ENCODE results near the gene RAD51D.
A peak's percentile ranks its signal among the peaks of the same experiment; 100 is the strongest.
"Not testable (repeated sequence)": the region's sequence is repeated elsewhere in the genome, so short reads cannot be mapped to it uniquely, and the experiment has no call there.

Gene RAD51D

GRCh38 chr17:35065880-35066279 lies 53.8 kb downstream of the RAD51D start:
- no peak for DNase-seq (ENCODE audit: low spot score)

DNA sequence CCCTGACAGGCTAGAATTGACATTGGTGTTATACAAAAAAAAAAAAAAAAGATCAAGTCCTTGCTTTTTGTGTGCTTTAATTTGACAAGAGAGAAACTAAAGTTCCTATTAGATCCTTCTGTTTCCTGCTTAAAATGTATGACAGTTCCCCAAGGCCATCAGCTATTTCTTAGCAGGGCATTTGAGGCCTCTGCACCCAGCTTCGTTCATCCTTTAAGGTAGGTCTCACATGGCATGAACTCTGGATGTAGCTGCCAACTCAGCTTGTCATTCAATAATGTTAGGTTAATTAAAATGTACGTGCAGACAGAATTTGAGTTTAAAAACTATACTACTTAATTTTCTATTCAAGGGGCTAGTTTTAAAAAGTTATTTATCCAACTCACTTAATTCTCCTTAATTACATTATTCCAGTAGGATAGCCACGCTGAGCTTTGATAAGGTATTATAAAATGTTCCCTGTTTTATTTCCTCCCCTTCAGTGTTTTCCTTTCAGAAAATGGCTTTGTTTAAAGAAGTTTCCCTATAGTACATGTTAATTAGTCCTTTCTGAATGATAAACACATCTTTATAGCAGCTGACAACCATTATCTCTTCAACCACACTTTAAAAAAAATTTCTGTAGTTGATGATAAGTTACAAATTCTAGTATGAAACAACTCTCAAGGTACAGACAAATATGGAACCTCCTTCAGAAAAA lies 55.0 kb downstream of the RAD51D start:
- no peak for DNase-seq (ENCODE audit: low spot score)

DNA sequence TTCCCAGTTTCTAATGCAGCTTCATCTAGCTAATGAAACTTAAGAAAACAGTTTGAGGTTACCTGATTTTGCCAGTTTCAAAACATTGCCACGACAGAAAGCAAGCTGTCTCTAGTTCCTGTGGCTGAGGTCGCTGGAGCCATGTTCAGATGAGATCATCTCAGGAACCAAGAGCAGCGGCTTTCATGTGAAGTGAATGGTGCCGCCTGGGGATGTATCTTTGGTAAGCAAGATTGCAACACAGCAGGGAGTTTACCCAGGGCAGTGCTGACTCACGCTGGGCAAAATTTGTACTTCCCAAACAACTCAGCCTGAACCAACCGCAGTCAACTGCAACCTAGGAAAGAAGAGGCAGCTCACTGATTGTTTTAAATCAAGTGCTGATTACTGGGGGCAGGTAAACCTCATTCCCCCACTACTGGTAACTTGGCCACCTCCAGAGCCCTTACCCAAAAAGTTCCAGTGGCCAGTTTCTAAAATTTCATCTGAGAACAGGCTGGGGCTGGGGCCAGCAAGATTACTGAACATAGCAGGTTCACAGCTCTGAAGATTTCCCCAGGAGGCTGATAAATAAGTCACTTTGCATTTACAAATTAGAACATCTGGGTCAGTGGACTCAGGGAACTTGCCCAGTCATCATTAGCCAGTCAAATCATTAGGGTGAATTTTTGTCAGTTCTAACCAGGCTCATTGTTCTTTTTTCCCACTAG lies 56.0 kb downstream of the RAD51D start, which contains the start of gene RFFL:
Gene RFFL, minus strand, starts transcription at position 194 of the 710 bp plus-strand sequence. CDS start 37,154 bp downstream, outside the sequence.
- peak; percentile 98 for DNase-seq (ENCODE audit: low spot score)

DNA sequence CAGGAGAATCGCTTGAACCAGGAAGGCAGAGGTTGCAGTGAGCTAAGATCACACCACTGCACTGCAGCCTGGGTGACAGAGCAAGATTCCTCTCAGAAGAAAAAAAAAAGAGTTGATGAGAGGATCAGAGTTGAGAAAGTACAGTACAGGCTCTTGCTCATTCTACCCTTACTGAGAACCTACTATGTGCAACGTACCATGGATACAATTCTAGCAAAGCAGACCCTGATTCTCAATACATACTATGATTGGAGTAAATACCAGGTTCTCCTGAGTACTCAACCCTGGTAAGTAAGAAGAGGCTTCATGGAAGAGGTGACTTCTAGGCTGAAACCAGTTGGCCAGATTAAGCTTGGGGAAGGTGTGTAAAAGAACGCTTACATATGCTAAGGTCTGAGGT lies 57.4 kb downstream of the RAD51D start:
- no peak for DNase-seq (ENCODE audit: low spot score)

DNA sequence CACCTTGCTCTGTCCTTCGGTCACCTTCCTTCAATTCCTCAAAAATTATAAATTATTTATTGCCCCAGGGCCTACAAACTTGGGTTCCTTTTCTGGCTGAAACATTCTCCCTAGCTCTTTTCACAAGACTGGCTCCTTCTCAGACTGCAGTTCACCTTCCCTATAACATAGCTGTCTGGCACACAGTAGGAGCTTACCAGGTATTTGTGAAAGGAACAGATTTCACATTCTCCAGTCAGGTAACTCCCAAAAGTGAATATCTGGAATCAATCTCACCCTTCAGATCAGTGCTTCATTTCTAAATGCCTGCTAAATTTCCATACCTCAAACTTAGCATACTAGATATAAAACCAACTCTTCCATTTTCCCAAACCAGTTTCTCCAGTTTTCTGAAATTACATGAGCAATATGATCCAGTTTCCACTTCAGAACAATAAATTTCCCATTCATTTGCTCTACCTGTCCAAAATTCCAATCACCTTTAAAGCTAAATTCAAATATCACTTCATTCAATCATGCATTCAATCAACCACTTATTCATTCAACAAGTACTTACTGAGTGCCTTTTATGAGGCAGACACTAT lies 62.2 kb downstream of the RAD51D start:
- DNase-seq (ENCODE audit: low spot score) = no peak

GRCh38 chr17:35056013-35056412 lies 63.6 kb downstream of the RAD51D start:
- no peak for DNase-seq (ENCODE audit: low spot score)

GRCh38 chr17:35053204-35053603 lies 66.5 kb downstream of the RAD51D start:
- no peak for DNase-seq (ENCODE audit: low spot score)

GRCh38 chr17:35052780-35053179 lies 66.9 kb downstream of the RAD51D start:
- DNase-seq (ENCODE audit: low spot score) = no peak

DNA sequence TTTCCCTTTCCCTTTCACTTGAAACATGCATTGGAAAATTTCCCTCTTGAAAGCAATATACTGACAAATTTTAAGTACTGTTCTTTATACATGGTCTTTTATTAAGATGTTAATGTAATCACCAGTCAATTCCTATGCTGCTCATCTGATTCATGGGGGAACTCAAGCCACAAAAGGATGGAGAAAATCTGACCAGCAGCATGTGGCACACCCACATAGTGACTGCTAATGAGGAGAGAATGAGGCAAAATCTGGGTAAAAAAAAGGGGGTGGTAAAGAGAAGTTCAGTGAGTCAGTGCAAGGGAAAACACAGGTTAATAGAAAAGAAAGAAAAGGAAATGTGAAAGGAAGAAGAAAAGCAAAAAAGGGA lies 67.4 kb downstream of the RAD51D start:
- no peak for DNase-seq (ENCODE audit: low spot score)

- peak; percentile 58 for DNase-seq (ENCODE audit: low spot score)
These were observed 68.0 kb downstream of the RAD51D start for GRCh38 chr17:35051579-35052240.

DNA sequence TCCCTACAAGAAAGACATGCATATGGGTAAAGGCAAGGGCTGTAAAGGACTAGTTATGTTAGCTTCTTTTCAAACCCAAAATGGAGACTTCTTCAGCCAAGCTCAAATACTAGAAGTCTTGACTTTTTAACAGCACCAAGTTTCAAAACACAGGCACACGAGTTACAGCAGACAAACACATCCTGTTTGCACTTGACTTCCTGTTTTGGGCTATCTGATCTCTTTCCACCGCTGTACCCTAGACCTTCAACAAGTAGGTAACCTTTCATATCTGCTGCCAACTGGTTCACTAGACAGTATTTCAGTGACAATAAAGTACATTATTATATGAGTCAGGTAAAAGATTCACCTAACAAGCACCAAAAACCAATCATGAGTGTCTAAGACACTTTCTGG lies 68.5 kb downstream of the RAD51D start:
- peak; percentile 71 for DNase-seq (ENCODE audit: low spot score)

GRCh38 chr17:35050170-35050569 lies 69.5 kb downstream of the RAD51D start:
- DNase-seq (ENCODE audit: low spot score) = no peak

DNA sequence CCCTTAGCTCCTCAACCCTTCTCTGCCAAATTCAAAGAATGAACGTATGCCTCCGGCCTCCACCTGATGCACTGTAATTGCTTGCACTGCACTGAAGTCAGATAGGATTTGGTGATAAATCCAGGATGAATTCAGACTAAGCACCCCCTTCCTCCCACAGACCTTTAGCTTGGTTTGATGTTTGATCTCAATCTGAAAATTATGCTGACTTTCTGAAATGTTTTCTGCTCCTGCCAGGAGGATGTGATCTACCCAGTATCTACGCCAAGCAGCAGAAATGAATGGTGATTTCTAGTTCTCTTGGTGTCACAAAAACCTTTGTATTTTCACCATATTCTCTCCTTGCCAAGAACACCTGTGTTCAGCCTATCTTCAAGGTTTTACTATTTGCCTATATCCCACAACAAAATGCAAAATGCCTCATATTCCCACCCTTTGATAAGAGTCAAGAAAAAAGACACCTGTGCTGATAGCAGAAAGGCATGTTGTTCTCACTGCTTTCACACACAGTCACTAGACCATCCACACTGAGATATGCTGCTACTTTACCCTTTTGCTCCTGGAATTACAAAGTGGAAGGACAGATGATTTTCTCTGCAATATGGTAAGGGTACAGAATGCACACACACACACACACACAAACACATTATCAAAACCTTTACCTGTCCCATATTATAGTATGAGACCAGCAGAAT lies 70.8 kb downstream of the RAD51D start:
- DNase-seq (ENCODE audit: low spot score) = no peak

DNA sequence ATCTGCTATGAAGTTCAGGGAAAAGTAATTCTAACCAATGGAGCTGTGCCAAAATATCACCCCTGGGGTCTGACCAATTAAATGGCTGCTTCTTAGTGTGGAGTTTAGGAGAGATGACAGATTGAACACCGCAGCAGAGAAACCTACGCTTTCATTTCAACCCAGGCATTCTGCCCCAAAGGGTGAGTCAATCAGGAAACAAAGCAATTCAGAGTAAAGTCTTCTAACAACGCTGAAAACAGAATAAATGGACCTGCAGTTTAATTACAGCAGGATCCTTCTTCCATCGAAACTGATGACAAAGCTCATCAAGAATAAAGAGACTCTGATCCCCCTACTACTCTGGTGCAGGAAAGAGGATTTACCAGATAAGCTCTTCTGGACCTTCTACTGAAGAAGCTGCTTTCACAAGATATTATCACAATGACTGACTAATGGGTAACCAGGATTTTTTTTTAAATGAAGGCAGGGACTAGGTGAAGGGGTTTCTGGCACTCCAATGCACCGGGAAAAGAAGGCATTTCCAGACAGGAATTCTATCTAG lies 72.8 kb downstream of the RAD51D start:
- DNase-seq (ENCODE audit: low spot score) = peak; percentile 92

DNA sequence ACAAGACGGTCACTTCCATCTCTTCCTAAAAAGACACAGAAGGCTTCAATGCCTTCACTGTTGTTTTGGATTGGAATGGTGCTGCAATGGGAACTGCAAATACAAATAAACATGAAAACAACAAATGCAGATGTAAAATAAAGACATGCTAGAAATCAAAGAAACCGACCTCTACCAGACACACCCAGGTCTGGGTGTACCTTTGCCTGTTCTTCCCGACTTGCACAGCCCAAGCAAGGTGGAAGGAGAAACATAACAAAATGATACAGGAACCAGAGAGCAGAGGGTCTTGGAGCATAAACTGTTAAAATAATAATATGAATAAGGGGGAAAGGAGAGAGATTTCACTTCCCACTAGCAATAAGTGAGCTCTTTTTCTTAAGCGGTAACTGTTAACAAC lies 73.4 kb downstream of the RAD51D start:
- DNase-seq (ENCODE audit: low spot score) = no peak

DNA sequence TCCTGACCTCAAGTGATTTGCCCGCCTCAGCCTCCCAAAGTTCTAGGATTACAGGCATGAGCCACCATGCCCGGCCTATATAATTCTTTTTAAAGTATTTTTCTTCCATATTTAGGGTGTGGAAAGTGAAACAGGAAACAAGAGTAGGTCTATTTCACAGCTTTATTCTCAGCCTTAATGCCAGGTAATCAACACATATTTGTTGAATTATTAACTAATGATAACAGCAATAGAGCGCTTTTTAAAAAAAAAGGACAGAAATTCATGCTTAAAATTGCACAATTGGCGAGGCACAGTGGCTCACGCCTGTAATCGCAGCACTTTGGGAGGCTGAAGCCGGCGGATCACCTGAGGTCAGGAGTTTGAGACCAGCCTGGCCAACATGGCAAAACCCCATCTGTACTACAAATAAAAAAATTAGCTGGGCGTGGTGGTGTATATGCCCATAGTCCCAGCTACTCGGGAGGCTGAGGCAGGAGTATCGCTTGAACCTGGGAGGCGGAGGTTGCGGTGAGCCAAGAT lies 74.1 kb downstream of the RAD51D start:
- not testable (repeated sequence) for DNase-seq (ENCODE audit: low spot score)

DNA sequence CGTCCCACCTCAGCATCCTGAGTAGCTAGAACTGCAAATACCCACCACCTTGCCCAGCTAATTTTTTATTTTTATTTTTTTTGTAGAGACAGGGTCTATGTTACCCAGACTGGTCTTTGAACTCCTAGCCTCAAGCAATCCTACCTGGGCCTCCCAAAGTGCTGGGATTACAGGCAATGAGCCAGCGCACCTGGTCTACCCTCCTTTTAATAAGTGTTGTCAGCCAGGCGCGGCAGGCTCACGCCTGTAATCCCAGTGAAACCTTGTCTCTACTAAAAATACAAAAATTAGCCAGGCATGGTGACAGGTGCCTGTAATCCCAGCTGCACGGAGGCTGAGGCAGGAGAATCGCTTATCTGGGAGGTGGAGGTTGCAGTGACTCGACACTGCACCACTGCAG lies 75.5 kb downstream of the RAD51D start:
- DNase-seq (ENCODE audit: low spot score) = no peak

Measured in activated CD4-positive, alpha-beta T cell treated with anti-CD3 and anti-CD28 coated beads, Interleukin-2, Interleukin-4, amounts not matched to agents 100 ng/mL and 50 ng/mL, durations not matched to agents 16 hours and 8 hours (primary cell).